ENCODE data around the gene ATXN2. TPM values are rescaled to one million over a fixed set of nuclear protein-coding genes. Genes with fewer than 3 reads are reported as not detected.

Gene ATXN2
- total and polyA plus RNA-seq, 10 donors: 7.7 to 77.8 (median 56.8) TPM

GRCh38 chr12:111454716-111455447 is 144.2 kb downstream of the ATXN2 start:
- no peak for DNase-seq
- H3K4me3 ChIP-seq: no peak overlapping the region
- no peaks in the 10 kb centered on the region for H3K9me3 ChIP-seq
- H3K27me3 ChIP-seq (replicated peaks in 1 of 7): no peaks in the 10 kb centered on the region
- H3K27ac ChIP-seq: peak overlapping the region in 4 of 8 donors; percentile 5 to 57 (median 10)
- WGBS, 5 donors: 66 to 84% (median 71%) methylated on average over 10 to 11 of the region's 11 CpGs
- intact Hi-C loops (cut with DNase I; ENCODE audit: low total_unique reads): no loop called here
- H3K4me1 ChIP-seq: peaks cover 13 to 42% (median 26%) of the 10 kb centered on the region in 6 donors
- H3K36me3 ChIP-seq: peaks cover 5 to 100% (median 65%) of the 10 kb centered on the region in 6 donors
- no peak for TF ChIP-seq POLR2AphosphoS5 (IDR thresholded peaks at IDR 0.05)
- no peak for TF ChIP-seq POLR2A (IDR thresholded peaks at IDR 0.05)
- no peak for TF ChIP-seq CTCF (IDR thresholded peaks at IDR 0.05 in 8 of 11, conservative IDR thresholded peaks at IDR 0.05 in 3 of 11)

GRCh38 chr12:111454311-111454710 is 144.8 kb downstream of the ATXN2 start:
- Histone ChIP-seq H3K4me3 (no peak overlapping the region), H3K27ac (peak overlapping the region in 3 of 8 donors; percentile 9 to 57 (median 12)), H3K4me1 (peaks cover 15 to 47% (median 32%) of the 10 kb centered on the region in 6 donors), H3K27me3 (replicated peaks in 1 of 7) (no peaks in the 10 kb centered on the region), H3K9me3 (no peaks in the 10 kb centered on the region), H3K36me3 (peaks cover 5 to 100% (median 68%) of the 10 kb centered on the region in 6 donors)
- no peak for DNase-seq
- no peak for TF ChIP-seq POLR2AphosphoS5 (IDR thresholded peaks at IDR 0.05)
- TF ChIP-seq CTCF (IDR thresholded peaks at IDR 0.05 in 8 of 11, conservative IDR thresholded peaks at IDR 0.05 in 3 of 11): no peak
- no peak for TF ChIP-seq POLR2A (IDR thresholded peaks at IDR 0.05)
- intact Hi-C loops (cut with DNase I; ENCODE audit: low total_unique reads): no loop called here
- 64 to 82% (median 73%) methylated on average over 4 of the region's 4 CpGs for WGBS, 5 donors

GRCh38 chr12:111453071-111453989 is 145.8 kb downstream of the ATXN2 start:
- intact Hi-C loops (cut with DNase I; ENCODE audit: low total_unique reads): no loop called here
- Histone ChIP-seq H3K27ac (peak overlapping the region in 2 of 8 donors; percentile 1 to 57), H3K4me1 (peaks cover 20 to 57% (median 41%) of the 10 kb centered on the region in 6 donors), H3K27me3 (replicated peaks in 1 of 7) (no peaks in the 10 kb centered on the region), H3K9me3 (no peaks in the 10 kb centered on the region), H3K36me3 (peaks cover 8 to 100% (median 72%) of the 10 kb centered on the region in 6 donors), H3K4me3 (no peak overlapping the region)
- TF ChIP-seq POLR2AphosphoS5 (IDR thresholded peaks at IDR 0.05) (peak; percentile 48 to 69 (median 60)), POLR2A (IDR thresholded peaks at IDR 0.05) (no peak), CTCF (IDR thresholded peaks at IDR 0.05 in 8 of 11, conservative IDR thresholded peaks at IDR 0.05 in 3 of 11) (no peak)
- DNase-seq: no peak
- WGBS, 5 donors: 93 to 97% (median 95%) methylated on average over 12 to 25 of the region's 25 CpGs
